Left kidney (tissue), 2 donors: Measurements from ENCODE around the gene ACAA2. TPM values are rescaled to one million over a fixed set of nuclear protein-coding genes. Genes with fewer than 3 reads are reported as not detected.

Experiments
- DNase-seq: peaks from one replicate; pipeline ENCODE4 v3.0.0-alpha.2; 2013
- polyA plus RNA-seq: library from polyadenylated mRNA; unstranded; fragments of 120-200 nt; gene quantifications from one replicate; pipeline ENCODE4 v1.2.1, GENCODE V29; 2013; ENCODE audit not compliant: insufficient read length

ACAA2 gene
- polyA plus RNA-seq, 1 donor, result 270 TPM

DNA sequence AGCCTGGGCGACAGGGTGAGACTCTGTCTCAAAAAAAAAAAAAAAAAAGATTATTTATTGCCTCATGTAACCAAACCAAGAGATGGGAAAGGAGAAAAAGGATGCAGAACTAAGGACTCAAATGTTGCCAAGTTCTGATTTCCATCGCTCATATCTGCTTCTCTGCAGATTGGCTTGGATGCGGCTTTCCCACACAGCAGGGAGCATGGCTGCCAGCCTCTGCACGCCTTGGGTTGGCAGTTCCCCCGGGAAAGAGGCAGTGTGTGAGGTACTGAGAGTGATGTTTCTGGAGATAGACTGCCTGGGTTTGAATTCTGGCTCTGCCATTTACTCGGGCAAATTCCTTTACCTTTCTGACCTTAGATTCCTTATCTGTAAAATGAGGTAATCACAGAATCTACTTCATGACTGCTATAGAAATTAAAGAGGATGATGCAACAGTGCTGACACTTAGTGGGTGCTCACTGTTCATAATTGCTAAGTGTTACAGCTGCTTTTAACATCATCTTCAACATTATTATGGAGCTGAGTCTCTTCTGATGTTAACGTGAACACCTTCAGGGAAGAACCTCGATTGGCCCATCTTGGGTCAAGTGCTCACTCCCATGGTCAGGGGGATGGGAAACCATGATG lies 68.8 kb downstream of the ACAA2 start:
- no peak for DNase-seq

DNA sequence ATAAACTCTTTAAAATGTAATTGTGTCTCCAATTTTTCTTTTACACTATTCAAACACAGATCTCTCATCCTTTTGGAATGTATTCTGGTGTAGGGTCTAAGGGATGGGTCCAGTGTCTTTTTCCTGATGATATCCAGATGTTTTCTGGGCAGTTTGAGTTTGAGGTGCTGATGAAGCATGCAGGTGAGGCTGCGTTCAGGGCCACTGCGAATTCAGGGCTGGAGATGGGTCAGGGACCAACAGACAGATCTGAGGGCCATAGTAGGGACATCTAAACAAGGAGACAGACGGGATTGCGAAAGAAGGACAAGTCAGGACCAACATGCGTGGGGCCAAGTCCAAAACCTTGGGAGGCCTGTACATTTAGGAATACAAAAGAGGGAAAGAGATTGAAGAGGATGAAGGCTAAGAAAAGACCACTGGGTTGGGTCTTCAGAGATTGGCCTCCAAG lies 70.2 kb downstream of the ACAA2 start:
- no peak for DNase-seq

DNA sequence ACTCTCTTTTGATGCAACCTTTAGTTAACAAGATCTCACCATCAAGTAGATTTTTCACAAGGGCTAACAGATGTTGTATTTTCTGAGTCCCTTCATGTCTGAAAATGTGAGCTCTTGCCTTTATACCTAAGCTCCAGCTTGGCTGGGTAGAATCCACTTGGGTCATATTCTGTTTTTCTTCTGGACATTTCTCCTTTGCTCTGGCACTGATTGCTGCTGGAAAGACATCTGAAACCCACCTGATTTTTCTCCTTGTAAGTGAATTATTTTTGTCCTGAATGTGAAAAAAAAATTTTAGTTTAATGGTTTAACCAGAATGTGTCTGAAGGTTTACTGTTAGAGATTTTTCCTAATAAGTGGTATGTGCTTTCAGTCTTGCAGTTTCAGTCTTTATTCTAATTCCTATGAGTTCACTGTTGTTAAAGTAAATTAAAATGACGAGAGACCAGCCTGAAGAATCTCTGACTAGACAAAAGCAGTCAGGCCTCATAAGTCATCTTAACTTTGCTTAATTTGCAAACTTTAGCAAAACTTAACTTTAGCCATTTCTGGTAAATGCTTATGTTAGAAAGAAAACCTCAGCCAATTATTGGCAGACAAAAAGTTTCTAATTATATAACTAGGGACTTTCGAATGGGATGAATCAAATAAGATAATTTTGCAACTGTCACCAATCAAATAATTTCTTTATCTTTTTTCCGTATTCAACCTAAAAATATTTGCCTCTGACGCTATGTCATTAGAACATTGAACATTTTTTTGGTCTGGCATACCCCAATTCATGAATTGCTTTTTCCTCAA lies 70.8 kb downstream of the ACAA2 start:
- no peak for DNase-seq

DNA sequence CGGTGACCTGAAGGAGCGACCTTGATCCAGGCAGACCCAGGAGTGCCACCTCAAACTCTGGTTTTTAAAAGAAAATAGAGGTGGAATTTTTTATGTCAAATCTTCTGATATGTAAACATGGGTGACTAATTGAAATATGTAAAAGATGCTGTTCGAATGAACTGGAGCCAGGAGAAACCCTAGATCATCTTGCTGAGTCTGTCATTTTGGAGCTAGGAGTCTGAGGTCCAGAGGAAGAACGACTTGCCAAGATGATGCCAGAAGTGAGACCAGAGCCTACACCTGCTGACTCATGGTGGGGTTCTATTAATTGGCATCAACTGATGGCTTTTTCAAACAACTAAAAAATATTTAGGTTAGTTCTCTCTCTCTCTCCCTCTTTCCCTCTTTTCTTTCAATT lies 74.1 kb downstream of the ACAA2 start:
- no peak for DNase-seq

DNA sequence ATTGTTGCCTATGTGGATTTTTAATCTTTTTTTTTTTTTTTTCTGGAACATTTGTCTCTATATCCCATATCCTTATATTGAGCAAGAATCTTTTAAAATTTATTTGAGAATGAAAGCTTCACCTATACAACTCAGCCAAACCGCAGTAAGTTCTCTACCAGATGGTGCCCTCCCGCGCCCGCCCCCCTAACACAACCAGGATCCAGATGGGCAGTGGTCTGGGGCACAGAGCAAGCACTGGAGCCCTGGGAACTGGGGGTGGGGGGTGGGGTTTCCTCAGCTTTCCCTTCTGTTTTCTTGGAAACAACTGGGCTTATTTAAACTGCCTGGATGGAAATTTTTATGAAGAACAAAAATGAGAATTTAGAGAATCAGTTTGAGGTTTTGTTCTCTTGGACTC lies 74.6 kb downstream of the ACAA2 start:
- DNase-seq, result no peak

DNA sequence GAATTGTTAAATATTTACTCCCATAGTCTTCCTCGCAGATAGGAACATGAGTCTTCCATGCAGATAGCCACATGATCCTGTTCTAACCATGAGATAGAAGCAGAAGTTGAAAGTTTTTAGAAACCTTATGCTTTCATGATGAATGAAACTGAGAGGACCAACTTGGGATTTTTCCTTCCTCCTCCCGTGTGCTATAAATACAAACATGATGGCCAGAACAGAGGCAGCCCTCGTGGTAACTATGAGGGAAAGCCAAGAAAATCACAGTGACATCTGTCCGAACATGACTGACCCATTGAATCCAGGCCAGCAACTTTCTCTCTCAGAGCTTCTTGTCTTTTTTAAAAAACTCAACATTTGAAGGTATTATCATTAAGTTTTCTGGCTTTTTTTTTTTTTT lies 78.5 kb downstream of the ACAA2 start:
- DNase-seq, result no peak

DNA sequence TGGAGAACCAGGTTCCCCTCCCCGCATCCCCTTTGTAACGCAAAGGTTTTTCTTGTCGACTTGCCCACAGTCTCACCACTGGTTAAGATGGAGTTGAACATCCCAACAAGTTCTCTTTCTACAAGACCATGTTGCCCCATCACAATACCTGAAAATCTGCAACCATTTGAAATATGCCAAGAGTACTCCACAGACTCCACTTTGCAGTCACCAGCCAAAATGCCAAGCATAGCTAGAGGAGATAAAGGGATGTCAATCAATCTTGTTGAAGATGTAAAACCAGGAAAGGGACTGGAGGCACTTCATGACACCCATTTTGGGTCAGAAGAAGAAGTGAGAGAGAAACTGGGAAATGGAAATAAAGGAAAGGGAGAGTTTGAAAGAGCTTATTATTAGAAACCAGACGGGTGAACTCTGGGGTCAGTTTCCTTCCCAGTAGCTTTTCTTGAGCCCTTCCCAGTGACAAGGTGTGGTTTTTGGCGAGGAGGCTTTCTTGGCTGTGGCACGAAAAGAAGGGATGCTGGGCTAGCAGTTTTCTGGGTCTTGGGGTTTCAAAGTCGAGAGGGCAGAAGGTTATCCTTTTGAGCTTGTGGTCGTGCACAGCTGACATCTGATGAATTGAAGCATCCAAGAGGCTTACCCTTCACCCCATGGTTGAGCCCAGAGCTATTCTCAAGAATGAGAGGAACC lies 79.3 kb downstream of the ACAA2 start:
- no peak for DNase-seq

DNA sequence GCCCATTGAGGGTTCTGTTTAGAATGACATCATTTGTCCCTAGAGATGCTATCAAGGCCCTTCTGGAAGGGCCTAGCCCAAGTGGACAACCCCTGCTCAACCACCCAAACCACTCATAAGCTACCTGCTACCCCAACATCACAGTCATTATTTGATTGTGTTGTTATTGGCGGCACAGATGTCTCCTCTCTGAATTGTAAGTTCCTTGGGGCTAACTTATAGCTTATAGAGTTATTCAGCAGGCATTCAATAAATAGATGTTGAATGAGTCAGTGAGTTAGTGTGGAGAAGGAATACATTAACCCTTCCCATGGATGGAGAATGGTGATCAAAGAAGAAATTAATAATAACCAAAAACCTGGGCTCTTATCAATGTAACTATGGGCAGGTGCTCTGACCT lies 80.0 kb downstream of the ACAA2 start:
- DNase-seq, result no peak
